ENCODE results near the gene THYN1. TPM values are rescaled to one million over a fixed set of nuclear protein-coding genes. Genes with fewer than 3 reads are reported as not detected.

THYN1 gene
- total and polyA plus RNA-seq, 2 donors from 2014 or later = 32.2 to 74.0 TPM

GRCh38 chr11:134243913-134244312 is 9.2 kb downstream of the THYN1 start:
- FAIRE-seq (no peak), DNase-seq (no peak)
- Histone ChIP-seq H3K27me3 (ENCODE audit: control insufficient read depth, insufficient read depth, low read length) (no peaks in the 10 kb centered on the region), H3K27ac (ENCODE audit: low read depth in 2 of 2, low read length in 2 of 2) (no peak overlapping the region), H3K4me3 (ENCODE audit: low read length in 3 of 3) (no peak overlapping the region), H3K9me3 (ENCODE audit: control insufficient read depth in 2 of 3, insufficient read depth in 1 of 3, low read length in 3 of 3) (no peaks in the 10 kb centered on the region), H3K36me3 (ENCODE audit: control insufficient read depth in 2 of 3, insufficient read depth in 3 of 3, low read length in 3 of 3) (peaks cover 5 to 55% (median 46%) of the 10 kb centered on the region in 3 donors), H3K4me1 (ENCODE audit: control insufficient read depth in 2 of 3, insufficient read depth in 2 of 3, low read depth in 1 of 3, low read length in 3 of 3) (no peaks in the 10 kb centered on the region), H3K9ac (ENCODE audit: low read length in 3 of 3) (no peak overlapping the region)
- intact Hi-C loops (cut with DNase I) = no loop called here
- TF ChIP-seq, protein P1, sequence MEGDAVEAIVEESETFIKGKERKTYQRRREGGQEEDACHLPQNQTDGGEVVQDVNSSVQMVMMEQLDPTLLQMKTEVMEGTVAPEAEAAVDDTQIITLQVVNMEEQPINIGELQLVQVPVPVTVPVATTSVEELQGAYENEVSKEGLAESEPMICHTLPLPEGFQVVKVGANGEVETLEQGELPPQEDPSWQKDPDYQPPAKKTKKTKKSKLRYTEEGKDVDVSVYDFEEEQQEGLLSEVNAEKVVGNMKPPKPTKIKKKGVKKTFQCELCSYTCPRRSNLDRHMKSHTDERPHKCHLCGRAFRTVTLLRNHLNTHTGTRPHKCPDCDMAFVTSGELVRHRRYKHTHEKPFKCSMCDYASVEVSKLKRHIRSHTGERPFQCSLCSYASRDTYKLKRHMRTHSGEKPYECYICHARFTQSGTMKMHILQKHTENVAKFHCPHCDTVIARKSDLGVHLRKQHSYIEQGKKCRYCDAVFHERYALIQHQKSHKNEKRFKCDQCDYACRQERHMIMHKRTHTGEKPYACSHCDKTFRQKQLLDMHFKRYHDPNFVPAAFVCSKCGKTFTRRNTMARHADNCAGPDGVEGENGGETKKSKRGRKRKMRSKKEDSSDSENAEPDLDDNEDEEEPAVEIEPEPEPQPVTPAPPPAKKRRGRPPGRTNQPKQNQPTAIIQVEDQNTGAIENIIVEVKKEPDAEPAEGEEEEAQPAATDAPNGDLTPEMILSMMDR (IDR thresholded peaks at IDR 0.05; ENCODE audit: borderline replicate concordance, extremely low read depth, insufficient read depth) = no peak

- Histone ChIP-seq H3K36me3 (ENCODE audit: control insufficient read depth in 2 of 3, insufficient read depth in 3 of 3, low read length in 3 of 3) (peaks cover 3 to 50% (median 46%) of the 10 kb centered on the region in 3 donors), H3K9me3 (ENCODE audit: control insufficient read depth in 2 of 3, insufficient read depth in 1 of 3, low read length in 3 of 3) (no peaks in the 10 kb centered on the region), H3K4me3 (ENCODE audit: low read length in 3 of 3) (no peak overlapping the region), H3K27ac (ENCODE audit: low read depth in 2 of 2, low read length in 2 of 2) (no peak overlapping the region), H3K4me1 (ENCODE audit: control insufficient read depth in 2 of 3, insufficient read depth in 2 of 3, low read depth in 1 of 3, low read length in 3 of 3) (no peaks in the 10 kb centered on the region), H3K9ac (ENCODE audit: low read length in 3 of 3) (no peak overlapping the region), H3K27me3 (ENCODE audit: control insufficient read depth, insufficient read depth, low read length) (no peaks in the 10 kb centered on the region)
- TF ChIP-seq, protein P1 (IDR thresholded peaks at IDR 0.05; ENCODE audit: borderline replicate concordance, extremely low read depth, insufficient read depth) = no peak
- FAIRE-seq = no peak
- no peak for DNase-seq
- intact Hi-C loops (cut with DNase I) = no loop called here
Observed at GRCh38 chr11:134242376-134242775, 10.8 kb downstream of the THYN1 start.

DNA sequence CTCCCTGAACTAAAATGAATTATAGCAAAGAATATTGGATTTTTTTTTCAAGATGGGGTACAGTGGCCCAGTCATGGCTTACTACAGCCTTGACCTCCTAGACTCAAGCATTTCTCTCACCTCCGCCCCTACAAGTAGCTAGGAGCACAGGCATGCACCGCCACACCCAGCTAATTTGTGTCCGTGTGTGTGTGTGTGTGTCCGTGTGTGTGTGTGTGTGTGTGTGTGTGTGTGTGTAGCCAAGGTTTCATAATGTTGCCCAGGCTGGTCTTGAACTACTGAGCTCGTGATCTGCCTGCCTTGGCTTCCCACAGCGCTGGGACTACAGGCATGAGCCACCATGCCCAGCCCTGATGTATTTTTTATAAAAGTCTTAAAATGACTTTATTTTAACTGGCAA is 12.6 kb downstream of the THYN1 start:
- H3K4me1 ChIP-seq (ENCODE audit: control insufficient read depth in 2 of 3, insufficient read depth in 2 of 3, low read depth in 1 of 3, low read length in 3 of 3) = no peaks in the 10 kb centered on the region
- H3K27me3 ChIP-seq (ENCODE audit: control insufficient read depth, insufficient read depth, low read length) = no peaks in the 10 kb centered on the region
- H3K9me3 ChIP-seq (ENCODE audit: control insufficient read depth in 2 of 3, insufficient read depth in 1 of 3, low read length in 3 of 3) = no peaks in the 10 kb centered on the region
- no peak overlapping the region for H3K4me3 ChIP-seq (ENCODE audit: low read length in 3 of 3)
- intact Hi-C loops (cut with DNase I) = no loop called here
- no peak overlapping the region for H3K9ac ChIP-seq (ENCODE audit: low read length in 3 of 3)
- no peak for DNase-seq
- H3K27ac ChIP-seq (ENCODE audit: low read depth in 2 of 2, low read length in 2 of 2) = no peak overlapping the region
- FAIRE-seq = no peak
- H3K36me3 ChIP-seq (ENCODE audit: control insufficient read depth in 2 of 3, insufficient read depth in 3 of 3, low read length in 3 of 3) = peaks cover 3 to 48% (median 38%) of the 10 kb centered on the region in 3 donors
- TF ChIP-seq, protein P1 (IDR thresholded peaks at IDR 0.05; ENCODE audit: borderline replicate concordance, extremely low read depth, insufficient read depth) = no peak

DNA sequence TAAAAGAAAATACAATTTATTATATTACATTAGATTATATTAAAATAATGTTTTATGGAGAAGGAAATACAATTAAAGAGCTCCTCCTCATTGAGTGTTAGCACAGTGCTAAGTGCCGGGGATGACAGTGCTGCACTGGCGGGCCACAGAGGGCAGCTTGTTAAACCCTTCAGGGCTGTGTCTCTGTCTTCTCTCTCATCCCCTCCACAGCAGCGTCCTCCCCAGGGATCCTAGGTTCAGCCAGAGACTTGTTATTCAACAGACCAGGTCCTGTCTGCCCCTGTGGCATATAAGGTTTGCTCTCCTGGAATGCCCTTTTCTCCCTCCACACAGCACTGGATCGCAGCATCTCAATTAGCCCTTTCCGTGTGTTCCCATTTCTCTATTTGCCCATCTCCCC is 14.2 kb downstream of the THYN1 start:
- peaks cover 3 to 37% (median 29%) of the 10 kb centered on the region in 3 donors for H3K36me3 ChIP-seq (ENCODE audit: control insufficient read depth in 2 of 3, insufficient read depth in 3 of 3, low read length in 3 of 3)
- FAIRE-seq = no peak

More for the DNA sequence above, 14.2 kb downstream of the THYN1 start:
- intact Hi-C loops (cut with DNase I) = no loop called here
- no peaks in the 10 kb centered on the region for H3K9me3 ChIP-seq (ENCODE audit: control insufficient read depth in 2 of 3, insufficient read depth in 1 of 3, low read length in 3 of 3)
- no peaks in the 10 kb centered on the region for H3K4me1 ChIP-seq (ENCODE audit: control insufficient read depth in 2 of 3, insufficient read depth in 2 of 3, low read depth in 1 of 3, low read length in 3 of 3)
- no peak for DNase-seq
- no peak overlapping the region for H3K27ac ChIP-seq (ENCODE audit: low read depth in 2 of 2, low read length in 2 of 2)
- no peak overlapping the region for H3K9ac ChIP-seq (ENCODE audit: low read length in 3 of 3)
- H3K4me3 ChIP-seq (ENCODE audit: low read length in 3 of 3) = no peak overlapping the region
- no peaks in the 10 kb centered on the region for H3K27me3 ChIP-seq (ENCODE audit: control insufficient read depth, insufficient read depth, low read length)
- TF ChIP-seq, protein P1 (IDR thresholded peaks at IDR 0.05; ENCODE audit: borderline replicate concordance, extremely low read depth, insufficient read depth) = no peak

All from kidney (tissue), 14 donors.